ENCODE results near the gene HSPBP1. TPM values are rescaled to one million over a fixed set of nuclear protein-coding genes. Genes with fewer than 3 reads are reported as not detected.

HSPBP1 gene
- total and polyA plus RNA-seq, 2 of the 4 experiments (the other 2 are of a cell fraction), result 21.0 to 43.2 TPM

- no peak overlapping the region for H3K4me3 ChIP-seq (ENCODE audit: insufficient read depth, low read depth, low read length)
- no peaks in the 10 kb centered on the region for H3K9me1 ChIP-seq (ENCODE audit: insufficient read depth, low read length)
- no peak overlapping the region for H2AFZ ChIP-seq (replicated peaks; ENCODE audit: low read length, poor library complexity)
- H4K8ac ChIP-seq (ENCODE audit: low read depth in 2 of 2, low read length in 2 of 2), result no peak overlapping the region
- no peaks in the 10 kb centered on the region; the same call in 1 of the 2 replicates for H3K9me3 ChIP-seq (ENCODE audit: control insufficient read depth, insufficient read depth, low read length)
- H2BK15ac ChIP-seq (ENCODE audit: low read depth, low read length), result no peak overlapping the region
- H3K14ac ChIP-seq (replicated peaks; ENCODE audit: low read depth, low read length), result no peak overlapping the region
- dilution Hi-C loops (cut with HindIII; ENCODE audit: low sequenced_read_pairs, unreplicated experiment) (no loop called here), in situ Hi-C loops (cut with MboI; ENCODE audit: low sequenced_read_pairs) (no loop called here), intact Hi-C loops (cut with micrococcal nuclease) (no loop called here)
- H4K91ac ChIP-seq (ENCODE audit: insufficient read depth, low read depth, low read length), result no peak overlapping the region
- no peak overlapping the region for H2BK5ac ChIP-seq (ENCODE audit: low read depth, low read length, poor library complexity, severe bottlenecking)
- no peak overlapping the region for H2AK9ac ChIP-seq (replicated peaks; ENCODE audit: low read depth, low read length, poor library complexity)
- BruUV-seq (replicated peaks), result no TSS peak
- no peak overlapping the region for H2BK20ac ChIP-seq (ENCODE audit: low read depth, low read length)
- no peaks in the 10 kb centered on the region for H3K79me1 ChIP-seq (ENCODE audit: low read depth in 1 of 2, low read length in 2 of 2)
- POLR2A ChIA-PET (ENCODE audit: unreplicated experiment), result no interaction called here
- DNase-seq (no peak), ATAC-seq (ENCODE audit: low read depth) (no peak)
- H3K4me2 ChIP-seq (ENCODE audit: low read depth, low read length), result no peak overlapping the region
- H3K27ac ChIP-seq (ENCODE audit: insufficient read depth, low read length), result no peak overlapping the region
- TF ChIP-seq MXI1 (IDR thresholded peaks at IDR 0.05; ENCODE audit: borderline replicate concordance, low read depth, low read length) (no peak), RCOR1 (IDR thresholded peaks at IDR 0.05; ENCODE audit: insufficient replicate concordance, low read length) (no peak)
- TF ChIP-seq, protein P1, sequence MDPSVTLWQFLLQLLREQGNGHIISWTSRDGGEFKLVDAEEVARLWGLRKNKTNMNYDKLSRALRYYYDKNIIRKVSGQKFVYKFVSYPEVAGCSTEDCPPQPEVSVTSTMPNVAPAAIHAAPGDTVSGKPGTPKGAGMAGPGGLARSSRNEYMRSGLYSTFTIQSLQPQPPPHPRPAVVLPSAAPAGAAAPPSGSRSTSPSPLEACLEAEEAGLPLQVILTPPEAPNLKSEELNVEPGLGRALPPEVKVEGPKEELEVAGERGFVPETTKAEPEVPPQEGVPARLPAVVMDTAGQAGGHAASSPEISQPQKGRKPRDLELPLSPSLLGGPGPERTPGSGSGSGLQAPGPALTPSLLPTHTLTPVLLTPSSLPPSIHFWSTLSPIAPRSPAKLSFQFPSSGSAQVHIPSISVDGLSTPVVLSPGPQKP (IDR thresholded peaks at IDR 0.05; ENCODE audit: borderline replicate concordance, low read depth, low read length), result no peak
- H3K56ac ChIP-seq (ENCODE audit: extremely low read depth, insufficient read depth, low read length), result no peak overlapping the region
- no peaks in the 10 kb centered on the region for H4K20me1 ChIP-seq (ENCODE audit: insufficient read depth, low read length)
- no peak overlapping the region for H3K18ac ChIP-seq (ENCODE audit: low read depth, low read length)
- peaks cover 36% of the 10 kb centered on the region for H3K36me3 ChIP-seq (ENCODE audit: control insufficient read depth, insufficient read depth, low read length)
- no peak overlapping the region for H2AK5ac ChIP-seq (ENCODE audit: low read depth, low read length)
- CTCF ChIA-PET, result no interaction called here
- no peak overlapping the region for H3K23ac ChIP-seq (ENCODE audit: low read depth, low read length)
- no peaks in the 10 kb centered on the region; the same call in 1 of the 2 replicates for H3K4me1 ChIP-seq (ENCODE audit: control insufficient read depth, insufficient read depth, low read length)
- no peaks in the 10 kb centered on the region for H3K27me3 ChIP-seq (ENCODE audit: control insufficient read depth, insufficient read depth, low read length)
- no peak overlapping the region for H3K4ac ChIP-seq (ENCODE audit: low read depth, low read length)
- no peak overlapping the region for H3K9ac ChIP-seq (ENCODE audit: low read depth, low read length)
- no peak overlapping the region for H4K5ac ChIP-seq (ENCODE audit: low read depth, low read length)
- 86% methylated on average over 2 of the region's 5 CpGs; no CpG with 5 or more reads in 1 of the 2 experiments for WGBS, 2 experiments (ENCODE audit: extremely low coverage in 2 of 2, insufficient read length in 1 of 2)
- no peak overlapping the region for H2BK120ac ChIP-seq (ENCODE audit: low read depth, low read length)
Observed at GRCh38 chr19:55309448-55309847, 29.5 kb upstream of the HSPBP1 start.
